Measurements from ENCODE around the gene SCAF1. TPM values are rescaled to one million over a fixed set of nuclear protein-coding genes. Genes with fewer than 3 reads are reported as not detected.

The SCAF1 gene
- total and polyA plus RNA-seq, 9 of the 15 experiments (the other 6 are each of a cell fraction or from before 2014, with no cell fraction given): 0.20 to 79.0 (median 4.9) TPM

- peak; percentile 67; the same call in 1 of the 2 replicates for TF ChIP-seq ETS1 (conservative IDR thresholded peaks at IDR 0.05; ENCODE audit: control insufficient read depth, low read depth, low read length)
- TF ChIP-seq ATF3 (IDR thresholded peaks at IDR 0.05): no peak
- TF ChIP-seq ATF3 (CRISPR knock-in tag; conservative IDR thresholded peaks at IDR 0.05): 0 out of 2 replicates have a peak, but pooled peaks have one; percentile 16
- TF ChIP-seq SIX5 (IDR thresholded peaks at IDR 0.05; ENCODE audit: borderline replicate concordance in 1 of 2, insufficient read depth in 1 of 2, low read depth in 1 of 2, low read length in 2 of 2): peak; percentile 68; a peak in 3 of 4 replicates
- TF ChIP-seq ZNF124 (CRISPR knock-in tag; IDR thresholded peaks at IDR 0.05): no peak
- no peak for TF ChIP-seq PHF8 (IDR thresholded peaks at IDR 0.05; ENCODE audit: borderline replicate concordance, low read length)
- TF ChIP-seq CEBPG (CRISPR knock-in tag; IDR thresholded peaks at IDR 0.05): no peak
- no peak for TF ChIP-seq CEBPG (tag; conservative IDR thresholded peaks at IDR 0.05 in 1 of 2, IDR thresholded peaks at IDR 0.05 in 1 of 2)
- TF ChIP-seq IRF9 (tag; IDR thresholded peaks at IDR 0.05): no peak
- 0 out of 2 replicates have a peak, but pooled peaks have one; percentile 10 for TF ChIP-seq SPI1 (IDR thresholded peaks at IDR 0.05; ENCODE audit: borderline replicate concordance, low read depth, low read length)
- no peak for TF ChIP-seq SP1 (CRISPR knock-in tag; IDR thresholded peaks at IDR 0.05)
- TF ChIP-seq ZFX (CRISPR knock-in tag; IDR thresholded peaks at IDR 0.05): peak; percentile 18
- TF ChIP-seq NELFE (IDR thresholded peaks at IDR 0.05; ENCODE audit: insufficient read depth, insufficient read length): no peak
- no peak for TF ChIP-seq KDM1A (IDR thresholded peaks at IDR 0.05)
- TF ChIP-seq CBFA2T3 (IDR thresholded peaks at IDR 0.05): no peak
- TF ChIP-seq AFF4 (CRISPR knock-in tag; IDR thresholded peaks at IDR 0.05): no peak
- no peak for TF ChIP-seq HNRNPLL (IDR thresholded peaks at IDR 0.05; ENCODE audit: low read depth, low read length, poor library complexity, severe bottlenecking)
- TF ChIP-seq TCF7L2 (IDR thresholded peaks at IDR 0.05; ENCODE audit: low read depth, low read length): no peak
- TF ChIP-seq TAF7 (tag; IDR thresholded peaks at IDR 0.05): no peak
- no peak for TF ChIP-seq ILF3 (IDR thresholded peaks at IDR 0.05; ENCODE audit: borderline replicate concordance)
- TF ChIP-seq FOXK2 (conservative IDR thresholded peaks at IDR 0.05 in 1 of 2, IDR thresholded peaks at IDR 0.05 in 1 of 2; ENCODE audit: low read depth in 2 of 2): no peak
- TF ChIP-seq SMARCC2 (IDR thresholded peaks at IDR 0.05; ENCODE audit: low read depth): 0 out of 2 replicates have a peak, but pooled peaks have one; percentile 16
- no peak for TF ChIP-seq HMG20A (CRISPR knock-in tag; conservative IDR thresholded peaks at IDR 0.05)
These were observed 24.1 kb downstream of the SCAF1 start (continued) for GRCh38 chr19:49666120-49666444.

Measured in K562 (cell line).